Tibial artery (tissue), 4 donors: ENCODE results near the gene SHC1.

ENCODE experiments used
- DNase-seq, 2 donors: peaks; one replicate each; pipeline ENCODE4 v3.0.0-alpha.2; 2019
- H3K27ac ChIP-seq, 2 donors: fragments of 200-600 bp; sonication (generic) in 1 of 2; 1 replicate in 1 of 2; 2 replicates in 1 of 2; pipeline ENCODE4 v1.5.1; 2018 to 2019; ENCODE audit warnings: mild to moderate bottlenecking in 1 of 2
- H3K27me3 ChIP-seq, 2 donors: fragments of 200-600 bp; sonication (generic) in 1 of 2; one replicate each; pipeline versions ENCODE4 v1.5.1 to v1.6.0; 2016 to 2019
- H3K36me3 ChIP-seq, 3 donors: fragments of 200-600 bp; sonication (generic) in 2 of 3; one replicate each; pipeline ENCODE4 v1.5.1; 2016 to 2019; ENCODE audit warnings: mild to moderate bottlenecking in 2 of 3
- H3K4me1 ChIP-seq, 4 donors: fragments of 200-600 bp; sonication (generic) in 2 of 4; 1 replicate in 3 of 4; 2 replicates in 1 of 4; pipeline ENCODE4 v1.5.1; 2016 to 2019
- H3K4me3 ChIP-seq, 2 donors: fragments of 200-600 bp; sonication (generic) in 1 of 2; 1 replicate in 1 of 2; 2 replicates in 1 of 2; pipeline ENCODE4 v1.5.1; 2018 to 2019; ENCODE audit warnings: mild to moderate bottlenecking in 2 of 2
- H3K9me3 ChIP-seq, 3 donors: fragments of 200-600 bp; sonication (generic) in 1 of 3; one replicate each; pipeline ENCODE4 v1.5.1; 2016 to 2019
- CTCF ChIP-seq, 2 experiments: fragments of 200-600 bp in 1 of 2; fragments of 450-650 bp in 1 of 2; IDR thresholded peaks; one replicate each; pipeline ENCODE4 v1.5.1; 2017 to 2019; ENCODE audit warnings: antibody characterized with exemption in 2 of 2, mild to moderate bottlenecking in 1 of 2, moderate library complexity in 1 of 2
- intact Hi-C: fragments of 100-400 bp; cut with DNase I; formaldehyde crosslinking; loops from one replicate; pipeline ENCODE4 v1.15.0; 2023; ENCODE audit warnings: low total_unique reads

Gene SHC1

GRCh38 chr1:155002464-155003226 is 32.1 kb upstream of the SHC1 start, which contains the start of gene ZBTB7B:
Gene ZBTB7B, plus strand, starts transcription at chr1:155002802. Its CDS starts 11,859 bp downstream, at chr1:155014661.
- Histone ChIP-seq H3K36me3 (no peaks in the 10 kb centered on the region), H3K4me1 (peaks cover 0 to 57% (median 55%) of the 10 kb centered on the region in 4 donors), H3K27ac (peak within 1 kb of the TSS; percentile 95 to 96), H3K27me3 (no peaks in the 10 kb centered on the region), H3K4me3 (peak within 1 kb of the TSS; percentile 87 to 96), H3K9me3 (no peaks in the 10 kb centered on the region)
- no peak for TF ChIP-seq CTCF (IDR thresholded peaks at IDR 0.05)
- DNase-seq, result peak in 1 of 2 donors; percentile 49
- intact Hi-C loops, result no loop called here

DNA sequence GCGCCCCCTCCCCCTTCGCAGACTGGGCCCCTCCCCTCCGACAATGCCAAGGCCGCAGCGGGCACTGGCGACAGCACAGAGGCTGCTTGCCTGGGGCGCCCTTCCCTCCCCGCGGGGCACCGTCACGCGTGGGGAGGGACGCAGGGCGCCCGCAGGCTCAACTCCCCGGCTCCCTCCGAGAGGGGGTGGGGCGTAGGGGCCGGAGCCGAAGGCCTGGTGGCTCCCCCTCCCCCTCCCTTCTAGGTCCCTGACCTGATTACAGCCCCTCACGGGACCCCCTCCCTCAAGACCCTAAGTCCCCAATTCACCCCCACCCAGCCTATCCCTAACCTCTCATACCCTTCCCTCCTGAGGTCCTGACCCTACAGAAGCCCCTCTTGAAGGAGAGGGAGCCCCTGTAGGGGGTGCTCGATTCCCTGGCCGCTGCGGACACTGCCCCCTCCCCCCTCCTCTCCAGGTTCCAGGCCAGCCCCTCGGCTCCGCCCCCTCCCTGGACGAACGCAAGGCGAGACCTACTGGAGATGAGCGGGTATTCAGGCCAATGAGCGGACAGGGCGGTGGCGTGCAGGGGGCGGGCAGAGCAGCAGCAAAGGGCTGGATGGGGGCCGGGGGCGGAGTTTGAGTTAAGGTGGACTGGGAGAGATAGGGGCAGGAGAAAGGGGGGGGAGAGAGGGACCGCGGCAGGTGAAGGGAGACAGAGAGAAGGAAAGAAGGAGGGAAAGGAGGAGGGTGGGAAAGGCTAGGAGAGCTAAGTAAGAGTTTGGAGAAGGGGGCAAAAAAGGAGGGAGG is 31.3 kb upstream of the SHC1 start:
- Histone ChIP-seq H3K27ac (peak overlapping the region; percentile 95 to 96), H3K4me3 (peak overlapping the region; percentile 87 to 96), H3K4me1 (peaks cover 0 to 49% (median 47%) of the 10 kb centered on the region in 4 donors), H3K27me3 (no peaks in the 10 kb centered on the region), H3K9me3 (no peaks in the 10 kb centered on the region), H3K36me3 (no peaks in the 10 kb centered on the region)
- DNase-seq, result peak; percentile 100
- TF ChIP-seq CTCF (IDR thresholded peaks at IDR 0.05), result peak; percentile 13 to 33
- intact Hi-C loops, result loop anchor here (1.0 kb wide), 1 partner anchor 28 kb away; the partner anchor contains the start of gene CKS1B

GRCh38 chr1:155001425-155001674 is 30.8 kb upstream of the SHC1 start:
- Histone ChIP-seq H3K4me3 (peak overlapping the region; percentile 87 to 96), H3K9me3 (no peaks in the 10 kb centered on the region), H3K36me3 (no peaks in the 10 kb centered on the region), H3K4me1 (peaks cover 0 to 44% (median 42%) of the 10 kb centered on the region in 4 donors), H3K27me3 (no peaks in the 10 kb centered on the region), H3K27ac (peak overlapping the region; percentile 95 to 96)
- intact Hi-C loops, result loop anchor here (1.0 kb wide), 1 partner anchor 27 kb away; the partner anchor contains the start of gene CKS1B
- no peak for DNase-seq
- no peak for TF ChIP-seq CTCF (IDR thresholded peaks at IDR 0.05)

GRCh38 chr1:155000726-155001424 is 30.3 kb upstream of the SHC1 start:
- Histone ChIP-seq H3K36me3 (no peaks in the 10 kb centered on the region), H3K27ac (peak overlapping the region; percentile 95 to 96), H3K9me3 (no peaks in the 10 kb centered on the region), H3K27me3 (no peaks in the 10 kb centered on the region), H3K4me3 (peak overlapping the region; percentile 87 to 96), H3K4me1 (peaks cover 0 to 39% (median 37%) of the 10 kb centered on the region in 4 donors)
- intact Hi-C loops, result loop anchor here (1.0 kb wide), 1 partner anchor 27 kb away; the partner anchor contains the start of gene CKS1B
- DNase-seq, result peak; percentile 82 to 95
- peak in 1 of 2 experiments; percentile 27 for TF ChIP-seq CTCF (IDR thresholded peaks at IDR 0.05)

GRCh38 chr1:155000411-155000725 is 29.8 kb upstream of the SHC1 start:
- intact Hi-C loops, result no loop called here

More at GRCh38 chr1:155000411-155000725, 29.8 kb upstream of the SHC1 start:
- no peaks in the 10 kb centered on the region for H3K27me3 ChIP-seq
- H3K36me3 ChIP-seq, result no peaks in the 10 kb centered on the region
- H3K9me3 ChIP-seq, result no peaks in the 10 kb centered on the region
- DNase-seq, result peak; percentile 49 to 80
- H3K4me1 ChIP-seq, result peaks cover 0 to 34% (median 32%) of the 10 kb centered on the region in 4 donors
- H3K27ac ChIP-seq, result peak overlapping the region; percentile 95 to 96
- no peak for TF ChIP-seq CTCF (IDR thresholded peaks at IDR 0.05)
- H3K4me3 ChIP-seq, result peak overlapping the region; percentile 87 to 96
